Measurements from ENCODE around the gene IFT122.
"Not testable (repeated sequence)": the region's sequence is repeated elsewhere in the genome, so short reads cannot be mapped to it uniquely, and the experiment has no call there.

Gene IFT122

GRCh38 chr3:129498603-129499488, 58.8 kb downstream of the IFT122 start:
- DNase-seq, result not testable (repeated sequence)

- DNase-seq, result not testable (repeated sequence)
These were observed 59.7 kb downstream of the IFT122 start for GRCh38 chr3:129499604-129500333.

DNA sequence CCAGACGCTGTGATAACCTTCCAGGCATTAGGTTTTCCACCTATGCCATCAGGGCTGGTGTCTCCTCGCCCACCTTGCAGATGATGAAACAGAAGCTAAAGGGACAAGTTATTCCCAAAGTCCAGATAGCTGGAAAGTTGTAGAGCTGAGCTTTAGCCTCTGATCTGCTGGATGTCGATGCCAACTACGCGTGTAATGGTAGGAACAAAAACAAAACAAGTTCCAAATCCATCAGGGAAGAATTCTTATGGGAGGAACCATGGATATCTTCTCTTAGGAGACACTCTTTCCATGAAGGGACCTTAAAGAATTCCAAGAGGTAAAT, 60.3 kb downstream of the IFT122 start:
- no peak for DNase-seq

DNA sequence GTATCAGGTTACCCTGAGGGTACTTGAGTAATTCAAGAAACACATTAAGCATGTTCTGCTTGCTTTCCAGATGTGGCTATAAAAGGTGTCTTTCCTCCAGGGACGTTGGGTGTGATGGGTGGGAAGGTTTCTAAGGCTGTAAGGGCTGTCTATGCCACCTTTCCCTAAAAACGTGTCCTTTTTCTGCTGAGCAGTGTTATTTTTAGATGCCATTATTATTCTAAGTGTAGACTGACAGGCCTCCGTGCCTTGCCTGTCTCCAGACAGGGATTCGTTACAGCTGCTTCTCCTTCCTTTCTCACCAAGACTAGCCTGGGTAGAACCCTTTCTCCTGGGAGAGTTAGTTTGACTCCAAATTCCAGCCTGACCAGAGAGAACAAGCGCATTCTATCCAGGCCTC, 61.6 kb downstream of the IFT122 start:
- no peak for DNase-seq

GRCh38 chr3:129502641-129503408, 62.8 kb downstream of the IFT122 start:
- no peak for DNase-seq

- DNase-seq, result no peak
These were observed 63.7 kb downstream of the IFT122 start for GRCh38 chr3:129503471-129504291.

GRCh38 chr3:129504471-129505100, 64.6 kb downstream of the IFT122 start:
- DNase-seq, result no peak

- DNase-seq, result no peak
These were observed 65.3 kb downstream of the IFT122 start for GRCh38 chr3:129505341-129505740.

GRCh38 chr3:129506231-129506742, 66.3 kb downstream of the IFT122 start:
- no peak for DNase-seq

DNA sequence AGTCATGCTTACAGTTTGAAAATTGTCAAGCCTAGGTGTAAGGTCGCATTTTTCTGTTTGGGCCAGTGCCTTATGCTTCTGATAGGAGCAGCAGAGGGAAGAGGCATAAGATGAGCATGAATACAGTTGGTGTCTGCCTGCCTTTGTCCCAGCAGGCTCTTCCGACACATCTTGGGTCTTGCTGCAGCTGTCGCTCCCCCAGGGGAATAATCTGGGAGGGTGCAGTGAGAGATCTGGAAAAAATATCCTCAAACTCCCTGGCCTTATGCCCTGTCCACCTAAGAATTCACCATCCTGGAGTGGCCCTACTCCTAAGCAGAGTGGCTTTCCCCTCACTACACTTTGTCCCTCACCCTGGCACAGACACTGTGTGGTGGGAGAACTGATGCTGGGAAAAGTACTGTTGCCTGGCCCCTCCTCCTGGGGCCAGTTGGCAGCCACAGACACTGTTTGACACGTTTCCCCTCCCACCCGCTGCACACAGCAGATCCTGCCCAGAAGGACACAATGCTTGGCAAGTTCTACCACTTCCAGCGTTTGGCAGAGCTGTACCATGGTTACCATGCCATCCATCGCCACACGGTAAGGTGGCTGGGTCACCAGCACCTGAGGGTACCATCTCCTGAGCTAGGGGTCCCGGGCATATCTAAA, 67.3 kb downstream of the IFT122 start:
- no peak for DNase-seq

GRCh38 chr3:129512595-129512994, 72.6 kb downstream of the IFT122 start:
- DNase-seq, result no peak

DNA sequence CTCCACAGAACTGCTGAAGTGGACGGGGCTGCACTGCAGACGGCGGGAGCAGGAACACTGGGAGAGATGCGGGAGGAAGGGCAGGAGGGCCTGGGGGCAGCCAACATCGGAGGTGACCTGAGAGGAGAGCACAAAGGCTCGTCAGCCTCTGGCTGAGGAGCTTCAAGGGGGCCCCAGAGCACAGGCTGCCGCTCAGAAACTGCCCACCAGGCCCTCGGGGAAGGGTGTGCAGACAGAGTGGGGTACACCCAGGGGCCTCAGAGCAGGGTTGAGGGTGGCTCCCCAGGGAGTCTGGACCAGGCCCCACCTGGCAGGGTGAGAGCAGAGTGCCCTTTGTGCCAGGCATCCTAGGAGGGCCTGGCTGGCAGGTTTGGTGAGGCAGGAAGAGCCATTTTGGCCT, 73.7 kb downstream of the IFT122 start:
- no peak for DNase-seq

GRCh38 chr3:129514110-129514509, 74.1 kb downstream of the IFT122 start:
- DNase-seq, result no peak

DNA sequence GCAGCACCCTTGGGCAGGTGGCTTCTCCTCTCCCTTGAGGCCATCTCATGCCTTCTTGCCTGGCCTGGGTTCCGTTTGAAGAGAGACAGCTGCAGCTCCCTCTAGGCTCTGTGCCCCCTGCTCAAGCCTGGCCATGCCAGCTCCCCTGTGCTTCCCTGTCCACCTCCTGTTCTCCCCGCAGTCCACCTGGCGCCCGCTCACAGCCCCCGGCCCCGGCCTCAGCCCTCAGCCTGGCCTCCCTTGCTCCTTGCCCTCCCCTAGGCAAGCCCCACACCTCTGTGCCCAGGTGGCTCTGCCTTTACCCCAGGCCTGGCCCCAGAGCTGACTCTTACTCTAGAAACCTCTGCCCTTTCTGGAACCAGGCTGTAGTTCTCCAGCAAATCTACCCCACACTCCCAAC, 74.5 kb downstream of the IFT122 start:
- DNase-seq, result no peak

DNA sequence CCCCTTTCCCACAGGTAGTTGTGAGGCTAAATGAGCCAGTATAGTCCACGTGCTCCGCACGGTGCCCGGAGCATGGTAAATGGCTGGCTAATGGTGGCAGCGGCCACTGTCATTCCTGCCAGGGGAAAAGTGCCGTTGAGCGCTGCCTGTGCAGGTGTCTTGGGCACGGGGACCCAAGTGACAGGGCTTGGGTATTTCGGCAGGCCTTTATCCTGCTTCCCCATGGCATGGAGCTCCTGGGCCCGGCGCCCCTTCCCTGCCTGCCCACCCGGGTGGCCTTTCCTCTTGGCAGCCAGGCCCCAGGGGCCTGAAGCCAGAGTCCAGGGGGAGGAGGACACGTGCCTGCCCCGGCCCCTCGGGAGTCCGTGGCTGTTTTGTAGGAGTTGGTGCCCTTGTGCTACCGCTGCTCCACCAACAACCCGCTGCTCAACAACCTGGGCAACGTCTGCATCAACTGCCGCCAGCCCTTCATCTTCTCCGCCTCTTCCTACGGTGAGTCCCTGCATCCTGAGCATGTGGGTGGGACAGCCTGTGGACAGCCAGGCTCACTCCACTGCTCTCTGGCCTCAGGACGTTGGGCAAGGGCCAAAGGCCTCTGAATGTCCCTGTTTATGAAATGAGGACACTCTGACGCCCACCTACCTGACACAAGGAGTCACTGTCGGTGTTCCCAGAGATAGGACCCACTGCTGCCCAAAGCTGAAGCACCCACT, 75.2 kb downstream of the IFT122 start:
- DNase-seq, result not testable (repeated sequence)

- not testable (repeated sequence) for DNase-seq
These were observed 75.9 kb downstream of the IFT122 start for GRCh38 chr3:129515821-129516432.

DNA sequence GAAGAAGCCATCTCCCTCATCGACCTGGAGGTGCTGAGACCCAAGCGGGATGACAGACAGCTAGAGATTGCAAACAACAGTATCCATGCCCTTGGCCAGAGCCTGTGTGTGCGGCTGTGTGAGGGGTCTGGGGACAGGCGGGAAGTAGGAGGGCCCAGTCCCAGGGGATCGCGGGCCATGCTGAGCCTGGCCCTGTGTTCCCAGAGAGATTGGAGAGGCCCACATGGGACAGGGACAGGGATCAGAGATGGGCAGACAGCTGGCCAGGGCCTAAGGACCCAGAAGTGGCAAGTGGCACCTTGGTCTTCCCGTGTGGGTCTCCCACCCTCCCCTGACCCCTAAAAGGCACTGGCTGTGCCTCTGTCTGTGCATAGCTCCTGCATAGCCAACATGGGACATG, 77.5 kb downstream of the IFT122 start:
- no peak for DNase-seq

GRCh38 chr3:129518038-129518561, 78.1 kb downstream of the IFT122 start:
- DNase-seq, result no peak

- no peak for DNase-seq
These were observed 78.6 kb downstream of the IFT122 start for GRCh38 chr3:129518581-129518980.

- no peak for DNase-seq
These were observed 79.4 kb downstream of the IFT122 start for GRCh38 chr3:129519449-129519848.

All from fibroblast of skin of back (primary cell).